ENCODE measurements around the gene TENT4A.

GRCh38 chr5:6784481-6784880 is 71.2 kb downstream of the TENT4A start:
- TF ChIP-seq, protein P1, sequence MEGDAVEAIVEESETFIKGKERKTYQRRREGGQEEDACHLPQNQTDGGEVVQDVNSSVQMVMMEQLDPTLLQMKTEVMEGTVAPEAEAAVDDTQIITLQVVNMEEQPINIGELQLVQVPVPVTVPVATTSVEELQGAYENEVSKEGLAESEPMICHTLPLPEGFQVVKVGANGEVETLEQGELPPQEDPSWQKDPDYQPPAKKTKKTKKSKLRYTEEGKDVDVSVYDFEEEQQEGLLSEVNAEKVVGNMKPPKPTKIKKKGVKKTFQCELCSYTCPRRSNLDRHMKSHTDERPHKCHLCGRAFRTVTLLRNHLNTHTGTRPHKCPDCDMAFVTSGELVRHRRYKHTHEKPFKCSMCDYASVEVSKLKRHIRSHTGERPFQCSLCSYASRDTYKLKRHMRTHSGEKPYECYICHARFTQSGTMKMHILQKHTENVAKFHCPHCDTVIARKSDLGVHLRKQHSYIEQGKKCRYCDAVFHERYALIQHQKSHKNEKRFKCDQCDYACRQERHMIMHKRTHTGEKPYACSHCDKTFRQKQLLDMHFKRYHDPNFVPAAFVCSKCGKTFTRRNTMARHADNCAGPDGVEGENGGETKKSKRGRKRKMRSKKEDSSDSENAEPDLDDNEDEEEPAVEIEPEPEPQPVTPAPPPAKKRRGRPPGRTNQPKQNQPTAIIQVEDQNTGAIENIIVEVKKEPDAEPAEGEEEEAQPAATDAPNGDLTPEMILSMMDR (IDR thresholded peaks at IDR 0.05; ENCODE audit: low read depth, low read length) = no peak
- TF ChIP-seq EZH2phosphoT487 (IDR thresholded peaks at IDR 0.05; ENCODE audit: low read depth) = no peak
